ENCODE results near the gene AACS. TPM values are rescaled to one million over a fixed set of nuclear protein-coding genes. Genes with fewer than 3 reads are reported as not detected.
A peak's percentile ranks its signal among the peaks of the same experiment; 100 is the strongest.

The AACS gene
- total RNA-seq, 1 donor from 2014 or later: 38.8 TPM

- no peak overlapping the region for H3K4me3 Mint-ChIP-seq (ENCODE audit: low read depth)
- H3K27me3 Mint-ChIP-seq: no peaks in the 10 kb centered on the region
- H3K36me3 Mint-ChIP-seq (ENCODE audit: insufficient read depth): peaks cover 21% of the 10 kb centered on the region
- peaks cover 25% of the 10 kb centered on the region for H3K4me1 Mint-ChIP-seq (ENCODE audit: low read depth)
- no peak for DNase-seq (ENCODE audit: low spot score, unreplicated experiment)
- H3K9me3 Mint-ChIP-seq (ENCODE audit: low read depth): no peaks in the 10 kb centered on the region
- TF ChIP-seq CTCF (IDR thresholded peaks at IDR 0.05; ENCODE audit: unreplicated experiment): no peak
- no peak overlapping the region for H3K27ac Mint-ChIP-seq
These were observed 35.6 kb downstream of the AACS start for GRCh38 chr12:125100551-125101434.

- DNase-seq (ENCODE audit: low spot score, unreplicated experiment): no peak
- TF ChIP-seq CTCF (IDR thresholded peaks at IDR 0.05; ENCODE audit: unreplicated experiment): no peak
- Mint-ChIP-seq H3K4me1 (ENCODE audit: low read depth) (peaks cover 26% of the 10 kb centered on the region), H3K27me3 (no peaks in the 10 kb centered on the region), H3K36me3 (ENCODE audit: insufficient read depth) (peaks cover 27% of the 10 kb centered on the region), H3K4me3 (ENCODE audit: low read depth) (no peak overlapping the region), H3K27ac (no peak overlapping the region), H3K9me3 (ENCODE audit: low read depth) (no peaks in the 10 kb centered on the region)
These were observed 39.7 kb downstream of the AACS start for GRCh38 chr12:125104982-125105381.

- H3K4me1 Mint-ChIP-seq (ENCODE audit: low read depth): peaks cover 21% of the 10 kb centered on the region
- H3K4me3 Mint-ChIP-seq (ENCODE audit: low read depth): no peak overlapping the region
- TF ChIP-seq CTCF (IDR thresholded peaks at IDR 0.05; ENCODE audit: unreplicated experiment): no peak
- DNase-seq (ENCODE audit: low spot score, unreplicated experiment): no peak
- peaks cover 29% of the 10 kb centered on the region for H3K36me3 Mint-ChIP-seq (ENCODE audit: insufficient read depth)
- H3K27ac Mint-ChIP-seq: no peak overlapping the region
- H3K9me3 Mint-ChIP-seq (ENCODE audit: low read depth): no peaks in the 10 kb centered on the region
- H3K27me3 Mint-ChIP-seq: no peaks in the 10 kb centered on the region
These were observed 40.4 kb downstream of the AACS start for GRCh38 chr12:125105600-125105999.

GRCh38 chr12:125110641-125111360, 45.6 kb downstream of the AACS start:
- H3K36me3 Mint-ChIP-seq (ENCODE audit: insufficient read depth): peaks cover 28% of the 10 kb centered on the region
- no peaks in the 10 kb centered on the region for H3K9me3 Mint-ChIP-seq (ENCODE audit: low read depth)

More at GRCh38 chr12:125110641-125111360, 45.6 kb downstream of the AACS start:
- Mint-ChIP-seq H3K4me1 (ENCODE audit: low read depth) (peaks cover 9% of the 10 kb centered on the region), H3K27me3 (no peaks in the 10 kb centered on the region), H3K27ac (peak overlapping the region; percentile 21), H3K4me3 (ENCODE audit: low read depth) (no peak overlapping the region)
- no peak for DNase-seq (ENCODE audit: low spot score, unreplicated experiment)
- TF ChIP-seq CTCF (IDR thresholded peaks at IDR 0.05; ENCODE audit: unreplicated experiment): no peak

All from progenitor cell of endocrine pancreas (in vitro differentiated cells).